ENCODE results near the gene RND3.

DNA sequence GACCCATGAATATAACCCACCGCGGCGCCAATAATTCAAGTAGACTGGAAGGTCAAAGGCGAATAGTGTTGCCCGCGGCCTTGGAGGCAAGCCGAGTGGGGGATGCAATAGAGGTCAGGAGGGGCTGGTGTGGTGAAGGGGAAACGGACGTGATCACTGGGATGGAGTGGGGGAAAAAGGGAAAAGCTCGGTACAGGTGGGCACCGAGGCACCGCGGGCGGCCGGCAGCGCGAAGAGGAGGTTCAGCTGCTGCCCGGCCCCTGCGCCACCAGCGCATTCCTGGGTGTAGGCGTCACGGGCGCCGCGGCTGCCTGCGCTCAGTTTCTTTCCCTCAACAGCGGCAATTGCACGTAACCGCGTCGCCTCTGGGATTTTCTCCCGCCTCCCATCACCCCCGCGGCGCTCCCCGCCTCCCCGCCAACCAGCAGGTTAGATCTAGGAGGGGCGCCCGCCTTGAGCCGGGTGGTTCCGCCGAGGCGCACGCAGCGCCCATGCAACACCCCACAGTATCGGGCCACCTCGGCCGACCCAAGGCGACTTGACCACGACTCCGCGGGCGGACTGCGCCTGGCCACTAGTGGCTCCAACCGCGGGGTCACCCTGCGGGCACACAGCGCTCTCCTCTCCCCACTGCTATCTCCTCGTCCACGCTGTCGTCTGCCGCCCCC is 1.5 kb downstream of the RND3 start:
- no peak for TF ChIP-seq EZH2 (IDR thresholded peaks at IDR 0.05; ENCODE audit: borderline replicate concordance, low read length)
- TF ChIP-seq CTCF (conservative IDR thresholded peaks at IDR 0.05 in 1 of 2, IDR thresholded peaks at IDR 0.05 in 1 of 2; ENCODE audit: extremely low read depth in 1 of 2, insufficient read depth in 1 of 2, low read depth in 1 of 2, low read length in 2 of 2), result no peak
